Measurements from ENCODE around the gene EPHA3. TPM values are rescaled to one million over a fixed set of nuclear protein-coding genes. Genes with fewer than 3 reads are reported as not detected.

Gene EPHA3
- total RNA-seq, 3 donors from 2014 or later (not counting 1 experiment from before 2014, with no cell fraction given): not detected

DNA sequence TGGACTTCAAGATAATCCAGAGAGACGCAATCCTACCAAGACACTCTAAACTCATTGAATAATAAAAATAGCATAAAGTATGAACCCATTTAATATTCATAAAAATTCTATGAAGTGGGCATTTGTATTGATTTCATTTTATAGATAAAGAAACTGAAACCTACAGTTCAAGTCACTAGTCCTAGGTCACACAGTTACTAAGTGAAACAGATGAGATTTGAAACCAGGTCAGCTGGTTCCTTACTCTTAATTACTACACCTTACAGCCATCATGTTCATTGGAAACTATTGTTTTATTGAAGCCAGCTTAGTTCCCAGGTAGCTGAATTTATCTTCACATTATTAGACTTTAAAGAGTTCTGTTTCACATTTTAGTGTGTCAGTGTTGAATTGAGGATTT lies 158.7 kb downstream of the EPHA3 start:
- Histone ChIP-seq H3K4me1 (ENCODE audit: control insufficient read depth, insufficient read depth, low read length) (no peaks in the 10 kb centered on the region), H3K36me3 (ENCODE audit: control insufficient read depth, insufficient read depth, low read length) (no peaks in the 10 kb centered on the region), H3K4me3 (ENCODE audit: low read length) (no peak overlapping the region), H3K27ac (ENCODE audit: low read length) (no peak overlapping the region), H3K27me3 (ENCODE audit: control insufficient read depth, insufficient read depth, low read length) (no peaks in the 10 kb centered on the region), H3K9me3 (ENCODE audit: control insufficient read depth, insufficient read depth, low read length) (peaks cover 8% of the 10 kb centered on the region)
- H3K9me3 Mint-ChIP-seq: peaks cover 14 to 18% of the 10 kb centered on the region in 2 donors
- no peaks in the 10 kb centered on the region for H3K4me1 Mint-ChIP-seq
- ATAC-seq (no peak), DNase-seq (no peak)
- no CpG with 5 or more reads among the region's 1 CpG for WGBS (ENCODE audit: insufficient coverage)
- no peak overlapping the region for H3K4me3 Mint-ChIP-seq
- TF ChIP-seq, protein P1, sequence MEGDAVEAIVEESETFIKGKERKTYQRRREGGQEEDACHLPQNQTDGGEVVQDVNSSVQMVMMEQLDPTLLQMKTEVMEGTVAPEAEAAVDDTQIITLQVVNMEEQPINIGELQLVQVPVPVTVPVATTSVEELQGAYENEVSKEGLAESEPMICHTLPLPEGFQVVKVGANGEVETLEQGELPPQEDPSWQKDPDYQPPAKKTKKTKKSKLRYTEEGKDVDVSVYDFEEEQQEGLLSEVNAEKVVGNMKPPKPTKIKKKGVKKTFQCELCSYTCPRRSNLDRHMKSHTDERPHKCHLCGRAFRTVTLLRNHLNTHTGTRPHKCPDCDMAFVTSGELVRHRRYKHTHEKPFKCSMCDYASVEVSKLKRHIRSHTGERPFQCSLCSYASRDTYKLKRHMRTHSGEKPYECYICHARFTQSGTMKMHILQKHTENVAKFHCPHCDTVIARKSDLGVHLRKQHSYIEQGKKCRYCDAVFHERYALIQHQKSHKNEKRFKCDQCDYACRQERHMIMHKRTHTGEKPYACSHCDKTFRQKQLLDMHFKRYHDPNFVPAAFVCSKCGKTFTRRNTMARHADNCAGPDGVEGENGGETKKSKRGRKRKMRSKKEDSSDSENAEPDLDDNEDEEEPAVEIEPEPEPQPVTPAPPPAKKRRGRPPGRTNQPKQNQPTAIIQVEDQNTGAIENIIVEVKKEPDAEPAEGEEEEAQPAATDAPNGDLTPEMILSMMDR (IDR thresholded peaks at IDR 0.05): no peak
- intact Hi-C loops (cut with micrococcal nuclease): no loop called here
- no peaks in the 10 kb centered on the region for H3K27me3 Mint-ChIP-seq (ENCODE audit: low read depth in 2 of 2)
- H3K36me3 Mint-ChIP-seq: no peaks in the 10 kb centered on the region
- H3K27ac Mint-ChIP-seq: no peak overlapping the region

DNA sequence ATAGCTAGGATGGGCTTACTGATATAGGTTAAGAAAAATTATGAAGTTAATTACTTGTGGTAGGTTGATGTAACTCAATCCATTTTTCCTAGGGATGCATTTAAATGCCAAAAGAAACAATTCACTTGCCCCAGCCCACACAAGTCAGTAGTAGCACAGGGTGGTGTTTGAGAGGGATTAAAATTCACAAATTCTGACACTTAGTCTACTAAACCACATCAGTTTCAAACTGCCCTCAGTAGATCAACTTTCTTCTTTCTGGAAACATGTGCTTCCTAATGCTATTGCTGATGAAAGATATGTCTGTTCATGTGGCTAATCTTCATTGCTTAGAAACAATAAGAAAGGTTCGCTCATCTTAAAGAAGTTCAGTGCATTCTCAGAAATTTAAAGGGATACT lies 160.6 kb downstream of the EPHA3 start:
- intact Hi-C loops (cut with micrococcal nuclease): no loop called here
- Histone ChIP-seq H3K36me3 (ENCODE audit: control insufficient read depth, insufficient read depth, low read length) (no peaks in the 10 kb centered on the region), H3K27me3 (ENCODE audit: control insufficient read depth, insufficient read depth, low read length) (no peaks in the 10 kb centered on the region), H3K27ac (ENCODE audit: low read length) (no peak overlapping the region), H3K4me1 (ENCODE audit: control insufficient read depth, insufficient read depth, low read length) (no peaks in the 10 kb centered on the region), H3K4me3 (ENCODE audit: low read length) (no peak overlapping the region), H3K9me3 (ENCODE audit: control insufficient read depth, insufficient read depth, low read length) (peaks cover 3% of the 10 kb centered on the region)
- DNase-seq (no peak), ATAC-seq (no peak)
- no CpG with 5 or more reads among the region's 1 CpG for WGBS (ENCODE audit: insufficient coverage)
- Mint-ChIP-seq H3K27me3 (ENCODE audit: low read depth in 2 of 2) (no peaks in the 10 kb centered on the region), H3K27ac (no peak overlapping the region), H3K4me1 (no peaks in the 10 kb centered on the region), H3K36me3 (no peaks in the 10 kb centered on the region), H3K9me3 (peaks cover 9 to 14% of the 10 kb centered on the region in 2 donors), H3K4me3 (no peak overlapping the region)
- TF ChIP-seq, protein P1 (IDR thresholded peaks at IDR 0.05): no peak

DNA sequence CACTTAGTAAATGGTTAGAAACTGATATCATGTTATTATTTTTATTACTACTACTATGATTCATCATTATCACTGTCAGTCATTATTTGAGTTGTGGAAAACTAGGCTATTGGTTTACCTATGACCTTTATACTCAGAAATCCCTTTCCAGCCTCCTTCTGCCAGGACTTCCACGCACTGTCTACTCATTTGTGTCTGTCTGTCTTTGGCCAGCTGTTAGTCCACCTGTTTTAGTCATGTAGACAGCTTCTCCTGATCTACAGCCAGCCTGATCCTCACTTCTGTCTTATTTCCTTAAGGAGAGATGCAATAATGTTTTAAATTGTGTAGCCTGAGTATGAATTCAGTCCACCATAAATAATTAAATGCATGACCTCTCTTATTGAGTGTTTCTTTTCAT lies 162.8 kb downstream of the EPHA3 start:
- Histone ChIP-seq H3K4me3 (ENCODE audit: low read length) (no peak overlapping the region), H3K36me3 (ENCODE audit: control insufficient read depth, insufficient read depth, low read length) (no peaks in the 10 kb centered on the region), H3K4me1 (ENCODE audit: control insufficient read depth, insufficient read depth, low read length) (no peaks in the 10 kb centered on the region), H3K9me3 (ENCODE audit: control insufficient read depth, insufficient read depth, low read length) (no peaks in the 10 kb centered on the region), H3K27me3 (ENCODE audit: control insufficient read depth, insufficient read depth, low read length) (no peaks in the 10 kb centered on the region), H3K27ac (ENCODE audit: low read length) (no peak overlapping the region)
- no peak overlapping the region for H3K27ac Mint-ChIP-seq
- H3K9me3 Mint-ChIP-seq: peaks cover 3 to 4% of the 10 kb centered on the region in 2 donors
- H3K4me1 Mint-ChIP-seq: no peaks in the 10 kb centered on the region
- WGBS (ENCODE audit: insufficient coverage): 83% methylated on average over 1 of the region's 1 CpG
- H3K36me3 Mint-ChIP-seq: no peaks in the 10 kb centered on the region
- no peaks in the 10 kb centered on the region for H3K27me3 Mint-ChIP-seq (ENCODE audit: low read depth in 2 of 2)
- intact Hi-C loops (cut with micrococcal nuclease): no loop called here
- TF ChIP-seq, protein P1 (IDR thresholded peaks at IDR 0.05): no peak
- no peak for DNase-seq
- ATAC-seq: no peak
- H3K4me3 Mint-ChIP-seq: no peak overlapping the region

DNA sequence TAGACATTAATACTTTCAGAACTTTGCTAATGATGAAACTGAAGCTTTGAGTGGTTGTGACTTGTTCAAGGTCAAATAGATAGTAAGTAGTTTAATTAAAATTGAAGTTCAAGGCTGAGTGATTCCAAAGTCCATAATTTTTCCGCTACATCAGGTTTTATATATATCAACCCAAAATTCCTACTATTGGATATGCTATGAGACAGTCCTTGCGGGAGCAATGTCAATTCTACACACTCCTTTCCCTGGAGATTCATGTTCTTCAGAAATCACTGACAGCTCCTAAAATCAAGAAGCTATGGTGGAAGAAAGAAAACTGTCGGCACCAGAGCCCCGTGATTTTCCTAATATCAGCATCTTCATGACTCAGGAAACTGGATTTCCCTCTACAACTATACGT lies 167.6 kb downstream of the EPHA3 start:
- ATAC-seq (no peak), DNase-seq (no peak)
- no peak overlapping the region for H3K27ac Mint-ChIP-seq
- Histone ChIP-seq H3K36me3 (ENCODE audit: control insufficient read depth, insufficient read depth, low read length) (no peaks in the 10 kb centered on the region), H3K27ac (ENCODE audit: low read length) (no peak overlapping the region), H3K4me3 (ENCODE audit: low read length) (no peak overlapping the region), H3K9me3 (ENCODE audit: control insufficient read depth, insufficient read depth, low read length) (no peaks in the 10 kb centered on the region), H3K4me1 (ENCODE audit: control insufficient read depth, insufficient read depth, low read length) (no peaks in the 10 kb centered on the region), H3K27me3 (ENCODE audit: control insufficient read depth, insufficient read depth, low read length) (no peaks in the 10 kb centered on the region)
- H3K9me3 Mint-ChIP-seq: peaks cover 6 to 7% of the 10 kb centered on the region in 2 donors
- no peak overlapping the region for H3K4me3 Mint-ChIP-seq
- no peaks in the 10 kb centered on the region for H3K27me3 Mint-ChIP-seq (ENCODE audit: low read depth in 2 of 2)
- TF ChIP-seq, protein P1 (IDR thresholded peaks at IDR 0.05): no peak
- no peaks in the 10 kb centered on the region for H3K36me3 Mint-ChIP-seq
- H3K4me1 Mint-ChIP-seq: no peaks in the 10 kb centered on the region
- intact Hi-C loops (cut with micrococcal nuclease): no loop called here
- WGBS (ENCODE audit: insufficient coverage): 97% methylated on average over 3 of the region's 5 CpGs
